GM12892 (cell line): Measurements from ENCODE around the gene TAP1.

Experiments
- POLR2A ChIP-seq: IDR thresholded peaks from 2 replicates; pipeline ENCODE4 v1.6.1; 2011; ENCODE audit warnings: low read depth, low read length, control low read depth
- POLR2AphosphoS5 ChIP-seq: IDR thresholded peaks from 2 replicates; pipeline ENCODE4 v1.6.1; 2011; ENCODE audit warnings: low read depth, low read length, control low read depth

DNA sequence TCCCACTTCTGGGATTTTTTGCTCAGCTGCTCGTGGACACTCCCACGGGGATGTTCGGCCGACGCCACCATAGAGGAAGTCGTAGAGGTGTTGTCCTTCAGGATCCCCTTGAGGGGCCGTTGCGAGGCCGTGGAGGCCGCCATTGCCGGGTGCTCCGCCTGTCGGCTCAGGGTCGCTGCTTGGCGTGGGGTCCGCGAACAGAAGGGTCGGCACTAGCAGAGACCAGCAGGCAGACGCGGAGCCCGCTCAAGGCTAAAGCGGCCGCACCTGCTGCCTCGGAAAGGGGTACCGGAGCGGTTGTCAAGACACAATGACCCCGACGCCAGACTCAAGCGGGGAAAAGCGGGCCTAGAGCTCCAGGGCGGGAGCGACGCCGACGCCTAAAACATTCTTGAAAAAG, 26.2 kb upstream of the TAP1 start:
- TF ChIP-seq POLR2A (no peak), POLR2AphosphoS5 (no peak)
